ENCODE measurements around the gene USP17L19.
"Not testable (repeated sequence)": the region's sequence is repeated elsewhere in the genome, so short reads cannot be mapped to it uniquely, and the experiment has no call there.

The USP17L19 gene

GRCh38 chr4:9262572-9262971, 9.4 kb downstream of the USP17L19 start, which contains the start of gene USP17L21:
TSS of gene USP17L21 (plus strand) at chr4:9262872. CDS start at chr4:9262872, 0 bp downstream.
- not testable (repeated sequence) for H3K27ac ChIP-seq (ENCODE audit: low read depth, low read length); H3K9ac ChIP-seq (ENCODE audit: low read length); H3K79me1 ChIP-seq (ENCODE audit: low read length); H2BK5ac ChIP-seq (ENCODE audit: low read length); H4K8ac ChIP-seq (ENCODE audit: low read depth, low read length); H3K4me1 ChIP-seq (ENCODE audit: control insufficient read depth, low read depth, low read length); H3K56ac ChIP-seq (ENCODE audit: low read length); H3K36me3 ChIP-seq (ENCODE audit: control insufficient read depth, insufficient read depth, low read length); H3K4me2 ChIP-seq (ENCODE audit: low read length); H2BK120ac ChIP-seq (ENCODE audit: low read depth, low read length); H3K4me3 ChIP-seq (ENCODE audit: low read length); H2AK5ac ChIP-seq (ENCODE audit: low read length); H4K5ac ChIP-seq (ENCODE audit: low read length); H3K23ac ChIP-seq (ENCODE audit: low read length); H3K79me2 ChIP-seq (ENCODE audit: control insufficient read depth, insufficient read depth, low read length); H3K27me3 ChIP-seq (ENCODE audit: insufficient read depth, low read length, poor library complexity); H3K4ac ChIP-seq (ENCODE audit: low read depth, low read length); DNase-seq; H3K18ac ChIP-seq (ENCODE audit: low read length); H2BK15ac ChIP-seq (replicated peaks; ENCODE audit: low read depth)
- WGBS (ENCODE audit: extremely low coverage, insufficient coverage, low lambda C conversion rate), result no CpG with 5 or more reads among the region's 13 CpGs

DNA sequence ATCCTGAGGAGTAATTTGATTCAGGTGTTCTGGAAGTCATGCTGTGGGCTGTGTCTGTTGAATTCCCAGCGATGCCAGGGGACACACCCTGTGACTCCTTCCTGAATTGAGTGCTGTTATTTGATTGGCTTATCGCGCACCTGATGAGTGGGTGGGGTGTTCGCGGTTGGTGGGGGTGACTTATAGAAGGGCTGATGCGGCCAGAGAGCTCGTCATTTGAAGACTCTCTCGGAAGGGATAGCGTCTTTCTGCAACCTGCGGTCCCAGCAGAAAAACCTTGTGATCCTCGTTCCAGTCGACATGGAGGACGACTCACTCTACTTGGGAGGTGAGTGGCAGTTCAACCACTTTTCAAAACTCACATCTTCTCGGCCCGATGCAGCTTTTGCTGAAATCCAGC, 14.1 kb downstream of the USP17L19 start, which contains the start of gene USP17L22:
TSS of gene USP17L22 (plus strand) at position 301 of the 400 bp plus-strand sequence. CDS start at position 301, 0 bp downstream.
- H3K27me3 ChIP-seq (ENCODE audit: insufficient read depth, low read length, poor library complexity); H3K4me1 ChIP-seq (ENCODE audit: control insufficient read depth, low read depth, low read length); H2BK15ac ChIP-seq (replicated peaks; ENCODE audit: low read depth); H3K4ac ChIP-seq (ENCODE audit: low read depth, low read length); H3K36me3 ChIP-seq (ENCODE audit: control insufficient read depth, insufficient read depth, low read length); H3K9ac ChIP-seq (ENCODE audit: low read length); H2BK5ac ChIP-seq (ENCODE audit: low read length); H4K8ac ChIP-seq (ENCODE audit: low read depth, low read length); H3K27ac ChIP-seq (ENCODE audit: low read depth, low read length); H4K5ac ChIP-seq (ENCODE audit: low read length); H3K56ac ChIP-seq (ENCODE audit: low read length); H3K79me2 ChIP-seq (ENCODE audit: control insufficient read depth, insufficient read depth, low read length); H3K4me2 ChIP-seq (ENCODE audit: low read length); H3K79me1 ChIP-seq (ENCODE audit: low read length); DNase-seq; H3K18ac ChIP-seq (ENCODE audit: low read length); H3K23ac ChIP-seq (ENCODE audit: low read length); H3K4me3 ChIP-seq (ENCODE audit: low read length); H2AK5ac ChIP-seq (ENCODE audit: low read length); H2BK120ac ChIP-seq (ENCODE audit: low read depth, low read length): not testable (repeated sequence)
- WGBS (ENCODE audit: extremely low coverage, insufficient coverage, low lambda C conversion rate), result no CpG with 5 or more reads among the region's 15 CpGs

GRCh38 chr4:9271719-9272118, 18.5 kb downstream of the USP17L19 start:
- not testable (repeated sequence) for H2BK120ac ChIP-seq (ENCODE audit: low read depth, low read length); H2AK5ac ChIP-seq (ENCODE audit: low read length); H2BK5ac ChIP-seq (ENCODE audit: low read length); DNase-seq; H2BK15ac ChIP-seq (replicated peaks; ENCODE audit: low read depth); H3K23ac ChIP-seq (ENCODE audit: low read length); H3K18ac ChIP-seq (ENCODE audit: low read length); H3K4ac ChIP-seq (ENCODE audit: low read depth, low read length); H3K4me3 ChIP-seq (ENCODE audit: low read length); H3K79me2 ChIP-seq (ENCODE audit: control insufficient read depth, insufficient read depth, low read length); H3K27ac ChIP-seq (ENCODE audit: low read depth, low read length); H4K8ac ChIP-seq (ENCODE audit: low read depth, low read length); H3K27me3 ChIP-seq (ENCODE audit: insufficient read depth, low read length, poor library complexity); H4K5ac ChIP-seq (ENCODE audit: low read length); H3K9ac ChIP-seq (ENCODE audit: low read length); H3K4me1 ChIP-seq (ENCODE audit: control insufficient read depth, low read depth, low read length); H3K4me2 ChIP-seq (ENCODE audit: low read length); H3K36me3 ChIP-seq (ENCODE audit: control insufficient read depth, insufficient read depth, low read length); H3K79me1 ChIP-seq (ENCODE audit: low read length); H3K56ac ChIP-seq (ENCODE audit: low read length)
- WGBS (ENCODE audit: extremely low coverage, insufficient coverage, low lambda C conversion rate), result 100% methylated on average over 3 of the region's 10 CpGs

All from mesendoderm (in vitro differentiated cells).